D721Med (cell line): ENCODE measurements around the gene GALNS.

Experiments
- DNase-seq: peaks from one replicate; pipeline ENCODE4 v3.0.0; 2011; ENCODE audit warnings: low spot score; ENCODE audit not compliant: insufficient read length
- FAIRE-seq: peaks from 2 replicates; lab custom pipeline; 2011; peaks lifted over from hg19 to GRCh38; lab: Jason Lieb, UNC
- TF ChIP-seq, protein P1 (sequence below): IDR thresholded peaks from 2 replicates; pipeline ENCODE4 v1.5.1; 2012; ENCODE audit warnings: mild to moderate bottlenecking, control low read depth; ENCODE audit not compliant: insufficient read depth; ENCODE audit errors: missing control alignments

GALNS gene

DNA sequence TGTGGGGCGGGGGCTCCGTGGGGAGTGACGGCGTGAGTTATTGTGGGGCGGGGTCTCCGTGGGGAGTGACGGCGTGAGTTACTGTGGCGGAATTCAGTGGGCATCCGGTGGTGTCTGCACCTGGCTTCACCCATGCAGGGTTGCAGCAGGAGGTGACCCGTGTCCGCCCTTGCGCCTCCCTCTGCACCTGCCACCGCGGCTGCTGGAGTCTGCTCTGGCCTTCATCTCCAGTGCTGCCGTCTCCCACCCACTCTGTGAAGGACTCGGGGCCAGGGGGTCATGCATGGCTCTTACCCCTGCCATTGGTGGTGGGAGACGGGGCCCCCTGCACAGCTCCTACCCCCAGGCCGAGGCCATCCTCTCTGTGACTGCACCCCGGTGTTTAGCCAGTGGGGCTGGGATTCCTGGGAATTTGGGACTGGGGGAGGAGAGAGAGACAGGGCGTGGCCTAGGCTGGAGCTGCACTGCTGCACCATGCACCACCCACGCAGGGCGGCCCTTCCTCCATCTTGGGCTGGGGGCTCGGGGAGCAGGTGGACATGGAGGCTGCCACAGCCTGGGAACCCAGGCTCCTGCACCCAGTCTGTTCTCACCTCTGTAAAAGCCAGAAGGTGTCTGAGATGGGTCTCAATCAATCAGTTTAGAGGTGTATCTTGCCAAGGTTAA is 11.0 kb upstream of the GALNS start:
- TF ChIP-seq, protein P1, sequence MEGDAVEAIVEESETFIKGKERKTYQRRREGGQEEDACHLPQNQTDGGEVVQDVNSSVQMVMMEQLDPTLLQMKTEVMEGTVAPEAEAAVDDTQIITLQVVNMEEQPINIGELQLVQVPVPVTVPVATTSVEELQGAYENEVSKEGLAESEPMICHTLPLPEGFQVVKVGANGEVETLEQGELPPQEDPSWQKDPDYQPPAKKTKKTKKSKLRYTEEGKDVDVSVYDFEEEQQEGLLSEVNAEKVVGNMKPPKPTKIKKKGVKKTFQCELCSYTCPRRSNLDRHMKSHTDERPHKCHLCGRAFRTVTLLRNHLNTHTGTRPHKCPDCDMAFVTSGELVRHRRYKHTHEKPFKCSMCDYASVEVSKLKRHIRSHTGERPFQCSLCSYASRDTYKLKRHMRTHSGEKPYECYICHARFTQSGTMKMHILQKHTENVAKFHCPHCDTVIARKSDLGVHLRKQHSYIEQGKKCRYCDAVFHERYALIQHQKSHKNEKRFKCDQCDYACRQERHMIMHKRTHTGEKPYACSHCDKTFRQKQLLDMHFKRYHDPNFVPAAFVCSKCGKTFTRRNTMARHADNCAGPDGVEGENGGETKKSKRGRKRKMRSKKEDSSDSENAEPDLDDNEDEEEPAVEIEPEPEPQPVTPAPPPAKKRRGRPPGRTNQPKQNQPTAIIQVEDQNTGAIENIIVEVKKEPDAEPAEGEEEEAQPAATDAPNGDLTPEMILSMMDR: no peak
- DNase-seq (no peak), FAIRE-seq (no peak)

GRCh38 chr16:88866151-88866920 is 9.6 kb upstream of the GALNS start, which contains the start of gene PABPN1L:
TSS of gene PABPN1L (minus strand) at chr16:88866660. CDS start at chr16:88866606, 54 bp downstream.
- no peak for FAIRE-seq
- DNase-seq: no peak
- TF ChIP-seq, protein P1: no peak

GRCh38 chr16:88865742-88866141 is 9.0 kb upstream of the GALNS start:
- no peak for DNase-seq
- FAIRE-seq: no peak
- TF ChIP-seq, protein P1: no peak

DNA sequence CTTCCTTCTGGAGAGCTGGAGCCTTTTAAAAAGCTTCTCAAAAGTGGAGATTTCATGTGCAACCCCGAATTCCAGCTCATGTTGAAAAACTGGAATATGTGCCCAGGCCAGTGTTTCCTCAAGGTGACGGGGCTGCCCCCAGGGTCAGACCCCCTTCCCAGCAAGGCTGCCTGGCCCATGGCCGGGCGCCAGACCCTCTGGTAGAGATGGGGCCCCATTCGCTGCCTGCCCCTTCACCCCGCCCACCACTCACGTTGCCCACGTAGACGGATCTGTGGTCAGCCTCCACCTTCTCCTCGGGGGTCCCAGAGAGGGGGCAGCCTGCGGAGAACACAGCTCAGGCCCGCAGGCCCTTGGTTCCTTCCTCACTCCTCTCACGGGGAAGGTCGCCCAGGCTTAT is 8.6 kb upstream of the GALNS start:
- FAIRE-seq (no peak), DNase-seq (no peak)
- TF ChIP-seq, protein P1: no peak

DNA sequence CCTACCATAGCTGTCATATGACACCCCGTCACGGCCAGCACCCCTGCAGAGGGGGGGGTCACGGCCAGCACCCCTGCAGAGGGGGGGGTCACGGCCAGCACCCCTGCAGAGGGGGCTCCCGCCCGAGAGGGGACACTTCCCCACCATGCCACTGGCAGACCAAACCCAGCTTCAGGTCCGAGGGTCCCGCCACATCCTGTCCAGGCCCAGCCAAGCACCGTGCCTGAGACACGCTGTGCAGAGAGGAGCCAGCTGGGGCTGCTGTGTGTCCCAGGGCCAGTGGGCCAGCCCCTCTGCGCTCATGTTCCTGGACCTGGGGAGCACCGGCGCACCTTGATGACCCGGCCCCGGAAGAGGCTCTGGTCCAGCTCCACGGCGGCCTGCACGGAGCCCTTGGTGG is 7.8 kb upstream of the GALNS start:
- FAIRE-seq (no peak), DNase-seq (no peak)
- TF ChIP-seq, protein P1: no peak

- DNase-seq (no peak), FAIRE-seq (no peak)
- TF ChIP-seq, protein P1: no peak
These were observed 7.4 kb upstream of the GALNS start for GRCh38 chr16:88864099-88864498.

DNA sequence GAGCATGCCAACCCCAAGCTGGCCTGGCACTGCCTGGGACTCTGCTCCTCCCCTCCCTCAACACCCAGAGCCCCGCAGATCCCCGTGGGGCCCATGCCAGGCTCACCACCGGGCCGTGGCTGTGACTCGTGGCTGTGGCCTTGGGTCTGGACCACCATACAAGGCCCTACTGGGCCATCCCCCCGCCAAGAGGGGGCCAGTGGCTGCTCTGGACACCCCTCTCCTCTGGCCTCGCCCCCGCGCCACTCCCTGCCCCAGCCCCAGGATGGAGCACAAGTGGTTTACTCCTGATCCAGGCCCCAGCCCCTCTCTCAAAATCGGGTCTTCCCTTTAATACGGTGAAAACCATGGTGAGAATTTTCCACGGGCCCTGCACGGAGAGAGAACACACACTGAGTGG is 6.7 kb upstream of the GALNS start:
- TF ChIP-seq, protein P1: no peak
- DNase-seq: no peak
- FAIRE-seq: no peak
